DMS53 treated with DMSO at 0.1 percent for 48 hours (cell line): ENCODE data around the gene MAP6.

ENCODE experiments used
- DNase-seq: peaks from one replicate; lab custom pipeline; 2025; ENCODE audit not compliant: unreplicated experiment; lab: John Stamatoyannopoulos, UW

MAP6 gene

GRCh38 chr11:75571625-75572024 lies 97.2 kb downstream of the MAP6 start:
- no peak for DNase-seq

GRCh38 chr11:75570559-75571139 lies 98.2 kb downstream of the MAP6 start:
- no peak for DNase-seq

- no peak for DNase-seq
These were observed 100.1 kb downstream of the MAP6 start for GRCh38 chr11:75568616-75569219.

GRCh38 chr11:75567971-75568370 lies 100.9 kb downstream of the MAP6 start:
- no peak for DNase-seq

- no peak for DNase-seq
These were observed 102.0 kb downstream of the MAP6 start for GRCh38 chr11:75566763-75567279.

- DNase-seq: no peak
These were observed 102.7 kb downstream of the MAP6 start for GRCh38 chr11:75565916-75566762.

GRCh38 chr11:75565221-75565814 lies 103.5 kb downstream of the MAP6 start:
- no peak for DNase-seq

GRCh38 chr11:75563978-75564552 lies 104.8 kb downstream of the MAP6 start:
- no peak for DNase-seq

- DNase-seq: no peak
These were observed 105.3 kb downstream of the MAP6 start for GRCh38 chr11:75563501-75563977.

- no peak for DNase-seq
These were observed 105.9 kb downstream of the MAP6 start for GRCh38 chr11:75562836-75563484.

GRCh38 chr11:75562048-75562835 lies 106.6 kb downstream of the MAP6 start, which contains the start of gene SERPINH1:
SERPINH1 (plus strand) TSS chr11:75562253; CDS start chr11:75566350, 4,097 bp downstream.
- peak; percentile 94 for DNase-seq

GRCh38 chr11:75561426-75562047 lies 107.3 kb downstream of the MAP6 start:
- DNase-seq: no peak

GRCh38 chr11:75560644-75561043 lies 108.2 kb downstream of the MAP6 start:
- no peak for DNase-seq

GRCh38 chr11:75558939-75559843 lies 109.6 kb downstream of the MAP6 start:
- DNase-seq: no peak

- no peak for DNase-seq
These were observed 111.0 kb downstream of the MAP6 start for GRCh38 chr11:75557666-75558494.

GRCh38 chr11:75556275-75556674 lies 112.6 kb downstream of the MAP6 start:
- no peak for DNase-seq

GRCh38 chr11:75555079-75555811 lies 113.6 kb downstream of the MAP6 start:
- DNase-seq: no peak
